H1 (cell line): ENCODE measurements around the gene PPP2R2B. TPM values are rescaled to one million over a fixed set of nuclear protein-coding genes. Genes with fewer than 3 reads are reported as not detected.

Experiments
- CTCF ChIA-PET: fragments of 300-600 bp; sonication (Branson Sonifier 250); formaldehyde crosslinking; loops from one replicate; lab custom pipeline; 2021; ENCODE audit not compliant: partially characterized antibody; lab: Charles Lee
- POLR2A ChIA-PET: fragments of 300-600 bp; sonication (Branson Sonifier 250); formaldehyde crosslinking; loops from one replicate; lab custom pipeline; 2021; ENCODE audit warnings: inconsistent platforms; ENCODE audit not compliant: partially characterized antibody; lab: Charles Lee
- DNase-seq, 2 experiments: peaks; one replicate each; pipeline versions ENCODE4 v3.0.0 to v3.0.0-alpha.2; 2010 to 2022; ENCODE audit warnings: low spot score in 2 of 2, low read depth in 1 of 2, mixed read lengths in 1 of 2
- FAIRE-seq: peaks from 2 replicates; lab custom pipeline; 2011; peaks lifted over from hg19 to GRCh38; lab: Jason Lieb, UNC
- H2AFZ ChIP-seq: 2 replicates; pipeline ENCODE4 v1.8.1; 2012; ENCODE audit warnings: low read length, inconsistent platforms
- H2AK5ac ChIP-seq: 2 replicates; pipeline ENCODE4 v1.6.1; 2013; ENCODE audit warnings: low read depth, low read length
- H2BK120ac ChIP-seq: replicated peaks from 2 replicates; pipeline ENCODE3; 2013; ENCODE audit warnings: low read depth, low read length, inconsistent platforms
- H2BK12ac ChIP-seq: 2 replicates; pipeline ENCODE4 v1.6.1; 2013; ENCODE audit warnings: low read depth, low read length
- H2BK15ac ChIP-seq: 2 replicates; pipeline ENCODE4 v1.6.1; 2013; ENCODE audit warnings: low read length
- H2BK20ac ChIP-seq: 2 replicates; pipeline ENCODE4 v1.6.1; 2013; ENCODE audit warnings: low read length
- H2BK5ac ChIP-seq: 2 replicates; pipeline ENCODE4 v1.6.1; 2013; ENCODE audit warnings: low read depth, low read length
- H3K14ac ChIP-seq: 2 replicates; pipeline ENCODE4 v1.6.1; 2013; ENCODE audit warnings: inconsistent platforms; ENCODE audit not compliant: insufficient read length
- H3K18ac ChIP-seq: 2 replicates; pipeline ENCODE4 v1.6.1; 2013; ENCODE audit warnings: low read length; ENCODE audit errors: extremely low read depth
- H3K23ac ChIP-seq: 2 replicates; pipeline ENCODE4 v1.6.1; 2013; ENCODE audit warnings: inconsistent platforms; ENCODE audit not compliant: insufficient read length
- H3K23me2 ChIP-seq: 2 replicates; pipeline ENCODE4 v1.6.1; 2013; ENCODE audit warnings: low read depth, low read length
- H3K27ac ChIP-seq: 2 replicates; pipeline ENCODE4 v1.6.1; 2011; ENCODE audit warnings: low read depth, low read length, inconsistent platforms
- H3K27me3 ChIP-seq, 4 experiments: replicated peaks in 1 of 4; 1 replicate in 1 of 4; 2 replicates in 3 of 4; pipeline versions ENCODE4 v1.6.1 to v1.8.1; 2011 to 2013; ENCODE audit warnings: low read length in 3 of 4, mild to moderate bottlenecking in 3 of 4, inconsistent platforms in 2 of 4, mixed read lengths in 2 of 4, moderate library complexity in 1 of 4; ENCODE audit not compliant: control insufficient read depth in 3 of 4, insufficient read depth in 3 of 4; ENCODE audit errors: extremely low read depth in 1 of 4
- H3K36me3 ChIP-seq, 4 experiments: 2 replicates each; pipeline versions ENCODE4 v1.6.1 to v1.8.1; 2011 to 2013; ENCODE audit warnings: mild to moderate bottlenecking in 4 of 4, low read length in 3 of 4, moderate library complexity in 2 of 4, control low read depth in 1 of 4, inconsistent platforms in 1 of 4; ENCODE audit not compliant: insufficient read depth in 4 of 4, control insufficient read depth in 2 of 4
- H3K4ac ChIP-seq: replicated peaks from 2 replicates; pipeline ENCODE3; 2013; ENCODE audit warnings: low read length, low read depth, mixed read lengths, inconsistent platforms; ENCODE audit not compliant: insufficient read length
- H3K4me1 ChIP-seq, 4 experiments: replicated peaks in 1 of 4; 1 replicate in 1 of 4; 2 replicates in 3 of 4; pipeline versions ENCODE4 v1.6.1 to v1.8.1; 2011 to 2013; ENCODE audit warnings: low read length in 3 of 4, inconsistent platforms in 2 of 4, mixed read lengths in 1 of 4; ENCODE audit not compliant: insufficient read depth in 4 of 4, control insufficient read depth in 3 of 4
- H3K4me2 ChIP-seq, 2 experiments: 2 replicates each; pipeline versions ENCODE4 v1.6.1 to v1.8.1; 2011 to 2013; ENCODE audit warnings: low read depth in 2 of 2, low read length in 2 of 2, control low read depth in 1 of 2, inconsistent platforms in 1 of 2, mild to moderate bottlenecking in 1 of 2; ENCODE audit not compliant: insufficient read depth in 1 of 2
- H3K4me3 ChIP-seq, 4 experiments: fragments of 200-600, 300-600 bp in 1 of 4; sonication (generic), shearing (Covaris generic), sonication (Bioruptor Twin) in 1 of 4; 2 replicates each; pipeline versions ENCODE4 v1.5.1 to v1.8.1; 2011 to 2016; ENCODE audit warnings: low read length in 4 of 4, low read depth in 3 of 4, control low read depth in 2 of 4, inconsistent platforms in 2 of 4, mild to moderate bottlenecking in 2 of 4, mixed read lengths in 1 of 4, moderate library complexity in 1 of 4; ENCODE audit not compliant: insufficient read depth in 2 of 4; ENCODE audit errors: extremely low read depth in 1 of 4
- H3K56ac ChIP-seq: replicated peaks from 2 replicates; pipeline ENCODE3; 2013; ENCODE audit warnings: low read depth, mild to moderate bottlenecking, mixed read lengths, low read length, inconsistent platforms; ENCODE audit not compliant: insufficient read length
- H3K79me1 ChIP-seq: 2 replicates; pipeline ENCODE4 v1.6.1; 2013; ENCODE audit warnings: low read depth, low read length, control low read depth
- H3K79me2 ChIP-seq, 2 experiments: 2 replicates each; pipeline versions ENCODE4 v1.6.1 to v1.8.1; 2012 to 2013; ENCODE audit warnings: low read length in 2 of 2, mild to moderate bottlenecking in 2 of 2, inconsistent platforms in 1 of 2; ENCODE audit not compliant: insufficient read depth in 2 of 2, control insufficient read depth in 1 of 2
- H3K9ac ChIP-seq, 4 experiments: replicated peaks in 1 of 4; 1 replicate in 1 of 4; 2 replicates in 3 of 4; pipeline versions ENCODE4 v1.6.1 to v1.8.1; 2011 to 2013; ENCODE audit warnings: low read depth in 3 of 4, low read length in 3 of 4, control low read depth in 2 of 4, mild to moderate bottlenecking in 2 of 4, moderate library complexity in 2 of 4, inconsistent platforms in 1 of 4; ENCODE audit errors: extremely low read depth in 1 of 4
- H3K9me3 ChIP-seq, 2 experiments: 2 replicates each; pipeline versions ENCODE4 v1.6.1 to v1.8.1; 2012 to 2013; ENCODE audit warnings: mild to moderate bottlenecking in 2 of 2, moderate library complexity in 2 of 2, control low read depth in 1 of 2, inconsistent platforms in 1 of 2, low read depth in 1 of 2, low read length in 1 of 2, mixed read lengths in 1 of 2; ENCODE audit not compliant: insufficient read depth in 2 of 2
- H4K20me1 ChIP-seq, 2 experiments: replicated peaks in 1 of 2; 2 replicates each; pipeline versions ENCODE3 to v1.8.1; 2011 to 2013; ENCODE audit warnings: inconsistent platforms in 2 of 2, low read length in 2 of 2, mild to moderate bottlenecking in 1 of 2; ENCODE audit not compliant: insufficient read depth in 2 of 2, control insufficient read depth in 1 of 2
- H4K5ac ChIP-seq: 2 replicates; pipeline ENCODE4 v1.6.1; 2013; ENCODE audit warnings: low read length, low read depth, mixed read lengths, inconsistent platforms; ENCODE audit not compliant: insufficient read length
- H4K8ac ChIP-seq: 2 replicates; pipeline ENCODE4 v1.8.0; 2013; ENCODE audit warnings: mild to moderate bottlenecking, moderate library complexity, low read length, inconsistent platforms; ENCODE audit not compliant: insufficient read depth; ENCODE audit errors: extremely low read depth
- H4K91ac ChIP-seq: replicated peaks from 2 replicates; pipeline ENCODE3; 2013; ENCODE audit warnings: low read length, mixed read lengths, inconsistent platforms; ENCODE audit not compliant: insufficient read length
- POLR2A ChIP-seq, 2 experiments: IDR thresholded peaks; 1 replicate in 1 of 2; 2 replicates in 1 of 2; pipeline ENCODE4 v1.6.1; 2011; ENCODE audit warnings: low read depth in 2 of 2, low read length in 2 of 2, mild to moderate bottlenecking in 2 of 2; ENCODE audit errors: control extremely low read depth in 1 of 2
- SAP30 ChIP-seq: fragments of 300-600 bp; sonication (generic); IDR thresholded peaks from 2 replicates; pipeline ENCODE4 v1.7.1; 2012; ENCODE audit warnings: low read length, moderate library complexity, mild to moderate bottlenecking, inconsistent platforms; ENCODE audit not compliant: insufficient read depth, insufficient replicate concordance
- WGBS, 2 experiments: shearing (Covaris generic) in 1 of 2; methylation state at CpG; one replicate each; pipeline versions ENCODE4 v1.1.6 to v1.1.7; 2013 to 2015; ENCODE audit warnings: low lambda C conversion rate in 2 of 2, mixed read lengths in 2 of 2, inconsistent platforms in 1 of 2, low coverage in 1 of 2, missing lambda C conversion rate in 1 of 2; ENCODE audit not compliant: insufficient replicate concordance in 2 of 2, insufficient coverage in 1 of 2, insufficient read length in 1 of 2; ENCODE audit errors: extremely low coverage in 1 of 2, missing lambda C conversion rate in 1 of 2; 5-methylcytosine and 5-hydroxymethylcytosine counted together
- polyA plus RNA-seq, 7 experiments: library from polyadenylated mRNA; depleted of rRNA in 3 of 7; stranded (reverse) in 5 of 7; unstranded in 2 of 7; fragments of >200 nt in 5 of 7; fragments of 200-250 nt in 2 of 7; gene quantifications; 1 replicate in 5 of 7; 2 replicates in 1 of 7; 4 replicates in 1 of 7; pipeline versions ENCODE4 v1.2.1 to v1.2.3, GENCODE V29; 2011 to 2013; ENCODE audit warnings: missing spikeins in 2 of 7, mixed read lengths in 2 of 7
- total RNA-seq: library from RNA; stranded (reverse); fragmentation: NEBNext Ultra II Directional; extraction: Animal tissue kit (Norgen Biotek cat#: 25700); gene quantifications from 2 replicates; pipeline ENCODE4 v1.2.1, GENCODE V29; 2021

The PPP2R2B gene
- total and polyA plus RNA-seq, 2 of the 8 experiments (the other 6 are each of a cell fraction or from before 2014, with no cell fraction given): 21.1 to 37.1 TPM

DNA sequence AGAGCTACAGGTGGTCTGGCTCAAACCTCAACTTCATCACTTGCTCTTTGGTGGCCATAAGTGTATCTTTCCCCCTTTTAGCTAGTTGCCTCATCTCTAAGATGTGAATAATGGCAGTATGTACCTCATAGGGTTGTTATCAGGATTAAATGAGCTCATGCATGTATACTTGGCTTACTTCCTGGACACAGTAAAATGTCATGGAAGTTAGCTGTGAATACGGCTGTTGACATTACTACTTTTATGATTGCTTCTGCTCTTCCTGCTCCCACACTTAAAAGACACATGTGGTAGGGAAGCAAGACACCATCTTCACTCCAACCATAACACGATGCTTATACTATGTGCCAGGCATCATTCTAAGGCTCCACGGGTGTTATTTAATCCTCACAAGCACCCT is 248.1 kb downstream of the PPP2R2B start:
- no peak overlapping the region for H3K23ac ChIP-seq
- no peak overlapping the region for H2BK15ac ChIP-seq
- H3K27ac ChIP-seq: no peak overlapping the region
- H3K14ac ChIP-seq: no peak overlapping the region
- H3K9me3 ChIP-seq: peaks cover 3% of the 10 kb centered on the region in 2 experiments; a peak in 2 of 4 replicates
- no peaks in the 10 kb centered on the region for H4K20me1 ChIP-seq
- no peak overlapping the region for H3K56ac ChIP-seq
- no peak overlapping the region for H3K9ac ChIP-seq
- H3K23me2 ChIP-seq: no peaks in the 10 kb centered on the region; the same call in 1 of the 2 replicates
- H4K8ac ChIP-seq: no peak overlapping the region
- no peaks in the 10 kb centered on the region for H3K36me3 ChIP-seq
- H4K91ac ChIP-seq: no peak overlapping the region
- H3K18ac ChIP-seq: no peak overlapping the region
- H3K4me2 ChIP-seq: no peak overlapping the region
- ChIA-PET CTCF (interaction anchor here (0.8 kb wide), 1 partner anchor 22 kb away, joined by 3 read pairs; no protein-coding TSS in a partner anchor), POLR2A (no interaction called here)
- no peak overlapping the region for H3K4me3 ChIP-seq
- no peak overlapping the region for H2BK120ac ChIP-seq
- no peak overlapping the region for H2BK20ac ChIP-seq
- WGBS, 2 experiments: 98% methylated on average over 3 of the region's 3 CpGs; no CpG with 5 or more reads in 1 of the 2 experiments
- no peaks in the 10 kb centered on the region for H3K79me1 ChIP-seq
- FAIRE-seq: no peak
- H3K4ac ChIP-seq: no peak overlapping the region
- no peak overlapping the region for H2AFZ ChIP-seq
- H2AK5ac ChIP-seq: no peak overlapping the region
- DNase-seq: no peak
- H4K5ac ChIP-seq: no peak overlapping the region
- no peak overlapping the region for H2BK12ac ChIP-seq
- H3K79me2 ChIP-seq: no peaks in the 10 kb centered on the region
- no peaks in the 10 kb centered on the region for H3K4me1 ChIP-seq
- H2BK5ac ChIP-seq: no peak overlapping the region
- H3K27me3 ChIP-seq: no peaks in the 10 kb centered on the region
- no peak for TF ChIP-seq POLR2A (IDR thresholded peaks at IDR 0.05; ENCODE audit: control extremely low read depth in 1 of 2, low read depth in 2 of 2, low read length in 2 of 2)
- no peak for TF ChIP-seq SAP30
